Cardiac fibroblast (primary cell): ENCODE measurements around the gene F11R.

Source experiments
- DNase-seq, 2 donors: peaks; one replicate each; pipeline versions ENCODE4 v3.0.0 to v3.0.0-alpha.2; 2010; ENCODE audit warnings: low read depth in 2 of 2
- H3K4me3 ChIP-seq, 2 donors: replicated peaks in 1 of 2; 1 replicate in 1 of 2; 2 replicates in 1 of 2; pipeline ENCODE4 v1.5.1; 2011; ENCODE audit warnings: low read depth in 2 of 2, low read length in 2 of 2, mild to moderate bottlenecking in 2 of 2, moderate library complexity in 1 of 2
- CTCF ChIP-seq: IDR thresholded peaks from one replicate; pipeline ENCODE4 v1.5.1; 2011; ENCODE audit warnings: low read depth, mild to moderate bottlenecking, low read length, inconsistent platforms

F11R gene

GRCh38 chr1:161039546-161039945, 18.6 kb upstream of the F11R start:
- no peak for TF ChIP-seq CTCF
- DNase-seq = no peak
- H3K4me3 ChIP-seq = no peak overlapping the region

GRCh38 chr1:161039154-161039545, 18.2 kb upstream of the F11R start:
- DNase-seq = no peak
- no peak for TF ChIP-seq CTCF
- H3K4me3 ChIP-seq = peak overlapping the region in 1 of 2 donors; percentile 51

- H3K4me3 ChIP-seq = peak within 1 kb of the TSS; percentile 51 to 54
- TF ChIP-seq CTCF = no peak
- DNase-seq = peak in 1 of 2 donors; percentile 26
These were observed 17.7 kb upstream of the F11R start, which contains the start of gene TSTD1 for GRCh38 chr1:161038523-161039153. TSS of gene TSTD1 (minus strand) at chr1:161038964. CDS start at chr1:161038889, 75 bp downstream.

- TF ChIP-seq CTCF = no peak
- peak overlapping the region; percentile 51 to 54 for H3K4me3 ChIP-seq
- DNase-seq = no peak
These were observed 16.9 kb upstream of the F11R start for GRCh38 chr1:161037661-161038522.

GRCh38 chr1:161033751-161034150, 12.8 kb upstream of the F11R start:
- DNase-seq = no peak
- TF ChIP-seq CTCF = no peak
- H3K4me3 ChIP-seq = no peak overlapping the region

GRCh38 chr1:161032409-161032808, 11.5 kb upstream of the F11R start:
- peak in 1 of 2 donors; percentile 64 for DNase-seq
- no peak overlapping the region for H3K4me3 ChIP-seq
- no peak for TF ChIP-seq CTCF
